Activated T-helper 9 cell treated with anti-CD3 and anti-CD28 coated beads, Interleukin-2, amount 50 U/mL, for 16 hours (primary cell): ENCODE results near the gene CDR2L.
A peak's percentile ranks its signal among the peaks of the same experiment; 100 is the strongest.
"Not testable (repeated sequence)": the region's sequence is repeated elsewhere in the genome, so short reads cannot be mapped to it uniquely, and the experiment has no call there.

Experiments
- DNase-seq: peaks from one replicate; pipeline ENCODE4 v3.0.0-alpha.2; 2020; ENCODE audit warnings: low read depth

The CDR2L gene

GRCh38 chr17:74959826-74960515 is 27.5 kb upstream of the CDR2L start:
- DNase-seq = no peak

- no peak for DNase-seq
Observed at GRCh38 chr17:74960570-74961342, 26.7 kb upstream of the CDR2L start.

- DNase-seq = peak; percentile 74
Observed at GRCh38 chr17:74961657-74962350, 25.6 kb upstream of the CDR2L start.

GRCh38 chr17:74962622-74963394 is 24.6 kb upstream of the CDR2L start:
- no peak for DNase-seq

DNA sequence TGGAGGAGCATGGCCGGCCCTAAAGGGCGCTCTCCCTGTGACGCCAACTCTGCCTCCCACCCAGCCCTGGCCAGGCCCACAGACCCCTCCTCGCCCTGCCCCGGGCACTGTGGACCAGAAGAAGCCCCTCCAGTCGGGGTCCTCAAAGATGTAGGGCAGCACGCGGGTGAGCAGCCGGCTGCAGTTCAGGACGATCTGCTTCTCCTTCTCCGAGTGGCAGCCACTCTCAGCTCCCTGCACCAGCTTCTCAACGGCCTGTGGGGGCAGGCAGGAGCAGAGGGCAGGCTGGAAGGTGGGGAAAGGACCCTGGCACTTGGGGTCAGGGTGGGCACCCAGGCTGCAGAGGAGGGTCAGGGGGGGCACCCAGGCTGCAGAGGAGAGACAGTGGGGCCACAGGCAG is 23.8 kb upstream of the CDR2L start:
- no peak for DNase-seq

DNA sequence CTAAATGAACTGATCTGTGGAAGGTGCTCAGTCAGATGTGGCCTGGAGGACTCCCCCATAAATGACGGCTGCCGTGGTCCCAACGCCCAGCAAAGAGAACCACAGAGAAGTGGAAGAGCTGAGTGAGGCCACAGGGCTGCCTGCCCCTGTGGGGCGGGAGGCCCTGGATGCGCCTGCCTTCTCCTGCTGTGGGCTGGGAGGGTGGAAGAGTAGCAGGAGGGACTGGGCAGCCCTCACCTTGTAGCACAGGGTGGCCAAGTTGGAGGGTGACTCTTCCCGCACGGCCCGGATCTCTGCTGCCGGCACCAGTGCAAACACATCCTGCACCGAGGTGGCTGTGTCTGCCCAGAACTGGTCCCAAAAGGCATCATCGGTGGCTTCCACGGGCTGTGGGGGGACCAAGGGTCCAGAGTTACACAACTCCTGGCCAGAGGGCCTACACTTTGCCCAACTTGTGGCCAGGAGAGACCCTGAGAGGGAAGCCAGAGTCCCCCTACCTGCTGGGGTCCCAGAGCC is 23.1 kb upstream of the CDR2L start:
- no peak for DNase-seq

- no peak for DNase-seq
Observed at GRCh38 chr17:74964988-74965622, 22.3 kb upstream of the CDR2L start.

- no peak for DNase-seq
Observed at GRCh38 chr17:74968361-74968780, 19.1 kb upstream of the CDR2L start.

DNA sequence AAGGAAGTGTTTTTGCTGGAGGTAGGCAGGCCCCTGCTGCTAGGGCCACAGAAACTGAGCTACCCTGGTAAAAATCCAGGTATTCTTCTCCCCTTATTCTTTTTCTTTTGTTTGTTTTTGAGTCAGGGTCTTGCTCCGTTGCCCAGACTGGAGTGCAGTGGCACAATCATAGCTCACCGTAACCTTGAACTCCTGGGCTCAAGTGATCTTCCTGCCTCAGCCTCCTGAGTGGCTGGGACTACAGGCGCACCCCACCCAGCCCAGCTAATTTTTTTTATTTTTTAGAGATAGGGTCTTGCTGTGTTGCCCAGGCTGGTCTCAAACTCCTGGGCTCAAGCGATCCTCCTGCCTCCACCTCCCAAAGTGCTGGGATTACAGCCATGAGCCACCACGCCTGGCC is 17.9 kb upstream of the CDR2L start:
- DNase-seq = not testable (repeated sequence)

GRCh38 chr17:74970395-74970794 is 17.0 kb upstream of the CDR2L start:
- DNase-seq = no peak

DNA sequence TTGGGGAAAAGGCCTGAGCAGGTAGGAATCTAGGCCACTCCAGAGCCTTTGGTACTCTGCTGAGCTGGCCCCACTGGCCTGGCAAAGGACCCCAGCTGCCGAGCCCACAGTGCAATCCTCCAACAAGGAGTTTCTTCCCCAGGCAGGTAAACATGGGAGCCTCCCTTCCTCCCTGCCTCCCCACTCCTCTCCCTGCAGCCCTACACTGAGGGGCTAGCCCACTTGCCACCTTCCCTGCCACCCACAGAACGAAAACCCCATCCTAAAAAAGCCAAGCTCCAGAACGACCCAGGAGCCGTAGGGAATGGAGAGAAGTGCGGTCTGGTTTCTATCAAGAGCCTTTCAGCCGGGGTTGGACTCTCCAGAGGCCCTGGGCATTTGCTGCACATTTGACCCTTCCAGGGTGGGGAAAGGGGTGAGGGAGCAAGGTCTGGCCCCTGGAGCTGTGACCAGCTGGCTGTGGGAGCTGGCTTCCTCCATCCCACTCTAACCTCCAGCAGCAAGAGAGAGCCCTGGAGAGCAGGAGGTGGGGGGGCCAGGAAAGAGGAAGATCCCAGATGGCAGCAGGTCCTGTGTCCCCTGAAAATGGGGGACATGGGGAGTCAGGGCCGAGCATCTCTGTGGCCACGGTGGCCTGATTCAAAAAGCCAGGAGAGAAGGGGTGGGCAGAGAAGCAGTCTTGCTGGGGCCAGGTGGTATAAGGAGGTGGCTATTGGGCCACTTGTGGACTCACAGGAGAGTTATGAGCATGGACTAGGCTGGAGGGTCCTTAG is 16.2 kb upstream of the CDR2L start:
- DNase-seq = no peak

- DNase-seq = no peak
Observed at GRCh38 chr17:74971842-74972106, 15.7 kb upstream of the CDR2L start.

DNA sequence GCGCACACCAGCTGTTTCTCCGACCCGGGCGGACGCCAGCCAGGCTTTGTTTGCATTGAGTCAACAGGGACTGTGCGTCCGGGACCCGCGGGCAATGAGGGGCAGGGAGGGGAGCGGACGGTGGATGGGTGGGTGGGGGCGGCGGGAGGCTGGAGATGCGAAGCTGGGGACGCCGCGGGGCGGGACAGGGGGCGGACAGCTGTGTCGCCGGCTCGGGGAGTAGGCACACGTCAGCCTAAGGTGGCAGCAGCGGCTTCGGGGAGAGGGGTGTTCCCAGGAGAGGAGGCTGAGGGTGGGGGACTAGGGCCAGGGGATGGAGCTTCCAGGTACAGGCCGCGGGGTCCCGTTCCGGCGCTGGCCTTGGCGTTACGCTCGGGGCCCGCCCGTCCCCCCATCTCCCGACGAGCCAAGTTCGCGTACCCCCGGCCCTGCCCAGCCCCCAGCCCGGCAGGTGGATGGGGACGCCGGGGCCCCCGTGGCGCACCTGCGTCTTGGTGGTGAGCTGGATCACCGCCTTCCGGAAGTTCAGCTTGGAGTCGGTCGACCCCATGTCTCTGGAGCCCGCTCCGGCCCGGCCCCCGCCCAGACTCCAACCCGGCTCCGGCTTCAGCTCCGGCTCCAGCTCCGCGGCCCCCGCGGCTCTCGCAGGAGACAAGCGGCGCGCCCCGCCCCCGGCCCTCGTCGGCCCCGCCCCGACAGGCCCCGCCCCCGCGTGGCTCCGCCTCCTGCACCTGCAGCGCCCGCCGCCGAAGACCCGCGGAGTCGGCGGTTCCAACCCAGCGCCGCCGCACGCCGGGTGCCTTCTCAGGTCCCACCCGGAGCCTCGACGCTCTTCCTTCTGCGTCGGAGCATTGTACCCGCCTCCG is 15.1 kb upstream of the CDR2L start, which contains the start of gene HID1:
TSS of gene HID1 (minus strand) at position 653 of the 866 bp plus-strand sequence. CDS start at position 550, 103 bp downstream.
- DNase-seq = peak; percentile 77

DNA sequence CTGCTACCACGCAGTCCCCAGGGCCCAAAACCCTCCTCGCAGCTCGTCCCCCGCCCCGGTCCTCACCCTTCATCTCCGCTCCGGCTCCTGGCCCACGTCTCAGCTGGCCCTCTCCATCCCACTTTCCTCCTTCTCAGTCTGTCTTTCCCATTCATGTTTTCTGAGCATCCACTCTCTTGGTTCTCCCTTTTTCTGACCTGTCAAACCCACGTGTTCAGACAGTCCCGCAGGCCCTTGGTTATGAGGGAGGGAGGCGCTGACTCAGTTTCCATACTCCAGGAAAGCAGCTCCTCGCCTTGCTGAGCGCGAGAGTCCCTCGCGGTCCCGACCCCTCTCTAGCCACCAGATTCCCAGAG is 14.5 kb upstream of the CDR2L start:
- no peak for DNase-seq

DNA sequence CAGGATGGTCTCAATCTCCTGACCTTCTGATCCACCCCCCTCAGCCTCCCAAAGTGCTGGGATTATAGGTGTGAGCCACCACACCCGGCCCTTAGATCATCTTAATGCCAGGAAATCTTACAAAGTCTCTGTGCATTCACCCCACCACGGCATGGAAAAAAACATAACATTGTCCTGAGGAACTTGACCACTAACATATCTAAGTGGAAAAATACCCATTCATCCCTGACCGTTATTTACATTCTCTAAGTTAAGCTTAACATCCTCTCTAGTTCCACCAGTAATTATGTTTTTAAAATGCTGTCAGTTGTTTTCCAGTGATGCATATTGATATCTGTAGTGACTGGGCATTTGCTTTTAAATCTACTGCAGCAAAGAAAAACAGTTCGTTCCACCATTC is 11.5 kb upstream of the CDR2L start:
- DNase-seq = no peak

- no peak for DNase-seq
Observed at GRCh38 chr17:74977802-74978201, 9.6 kb upstream of the CDR2L start.

DNA sequence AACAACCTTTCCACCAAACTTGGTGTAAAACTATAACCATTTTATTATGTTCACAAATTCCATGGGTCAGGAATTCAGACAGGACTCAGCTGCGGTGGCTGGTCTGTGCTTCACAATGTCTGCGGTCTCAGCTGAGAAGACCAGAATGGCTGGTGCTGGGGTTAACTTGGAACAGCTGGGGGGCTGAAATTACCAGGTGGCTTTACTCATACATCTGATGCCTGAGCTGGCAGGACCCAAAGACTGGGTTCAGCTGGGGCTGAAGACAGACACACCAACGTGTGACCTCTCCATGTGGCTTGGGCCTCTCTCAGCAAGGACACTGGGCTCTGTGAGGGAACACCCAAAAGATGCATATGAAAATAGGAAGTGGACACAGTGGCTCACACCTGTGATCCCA is 9.2 kb upstream of the CDR2L start:
- no peak for DNase-seq

- no peak for DNase-seq
Observed at GRCh38 chr17:74979408-74980146, 7.9 kb upstream of the CDR2L start.

DNA sequence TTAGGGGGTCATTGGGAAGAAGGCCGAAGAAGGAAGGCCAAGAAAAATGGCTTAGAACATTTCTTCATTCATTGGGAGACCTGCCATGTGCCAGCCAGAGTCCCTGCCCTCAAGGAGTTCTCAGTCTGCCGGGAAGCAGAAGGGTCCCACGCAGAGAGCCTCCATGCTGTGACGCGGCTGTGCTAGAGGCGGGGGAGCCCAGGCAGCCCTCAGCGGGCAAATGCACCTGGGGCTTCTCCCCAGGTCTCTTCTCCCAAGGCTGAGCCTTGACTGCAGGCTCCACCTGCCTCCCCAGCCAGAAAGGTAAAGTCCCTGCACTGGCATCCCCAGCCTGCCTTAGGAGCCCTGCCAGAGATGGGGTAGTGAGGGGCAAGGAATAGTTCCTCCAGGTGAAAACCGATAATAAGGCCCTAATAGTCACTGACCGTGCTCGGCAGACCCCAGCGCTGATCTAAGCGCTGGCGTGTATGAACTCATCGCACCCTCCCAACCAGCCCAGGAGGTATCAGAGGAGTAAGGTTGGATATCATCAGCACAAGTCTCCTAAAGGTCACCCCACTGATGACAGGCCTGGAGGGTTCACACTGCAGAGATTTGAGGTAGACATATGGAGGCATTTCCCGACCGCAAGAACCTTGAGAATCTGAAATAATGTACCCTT is 6.0 kb upstream of the CDR2L start:
- no peak for DNase-seq
